ENCODE measurements around the gene FHIT. TPM values are rescaled to one million over a fixed set of nuclear protein-coding genes. Genes with fewer than 3 reads are reported as not detected.

FHIT gene
- total RNA-seq, 2 experiments from 2014 or later, result 86.0 to 90.6 TPM

DNA sequence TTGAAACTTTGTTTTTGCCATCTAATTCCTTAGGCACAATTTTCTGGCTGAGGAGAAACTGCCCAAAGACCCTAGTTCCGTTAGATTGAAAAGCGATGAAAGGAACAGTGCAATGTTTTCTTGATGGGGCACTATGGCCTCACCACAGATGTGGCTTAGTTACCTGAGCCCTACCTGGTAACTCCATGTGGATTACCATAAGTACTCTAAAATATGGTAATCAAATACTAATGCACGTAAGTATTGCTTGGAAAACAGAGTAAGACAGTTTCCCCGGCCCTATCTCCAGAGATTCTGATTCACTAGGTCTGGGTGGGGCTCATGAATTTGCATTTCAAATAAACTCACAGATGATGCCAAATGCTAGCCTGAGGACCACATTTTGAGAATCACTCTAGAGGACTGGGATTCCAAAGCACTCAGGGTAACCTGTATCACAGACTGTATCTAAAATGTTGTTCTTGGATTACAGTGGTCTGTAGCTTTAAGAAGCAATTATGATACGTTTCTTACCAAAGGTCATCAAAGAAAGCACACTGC is 806.3 kb downstream of the FHIT start:
- Histone ChIP-seq H3K9me3 (ENCODE audit: control insufficient read depth in 1 of 2, insufficient read depth in 1 of 2, low read length in 2 of 2) (no peaks in the 10 kb centered on the region), H3K36me3 (ENCODE audit: insufficient read depth, low read length) (no peaks in the 10 kb centered on the region), H3K4me3 (ENCODE audit: low read length) (no peak overlapping the region), H3K27ac (ENCODE audit: low read depth in 1 of 2, low read length in 2 of 2) (no peak overlapping the region), H3K4me1 (ENCODE audit: insufficient read depth, low read length) (no peaks in the 10 kb centered on the region), H3K27me3 (ENCODE audit: control insufficient read depth in 1 of 2, insufficient read depth in 2 of 2, low read length in 2 of 2) (no peaks in the 10 kb centered on the region)
- no peaks in the 10 kb centered on the region for H3K4me1 Mint-ChIP-seq (ENCODE audit: low read depth)
- TF ChIP-seq, protein P1, sequence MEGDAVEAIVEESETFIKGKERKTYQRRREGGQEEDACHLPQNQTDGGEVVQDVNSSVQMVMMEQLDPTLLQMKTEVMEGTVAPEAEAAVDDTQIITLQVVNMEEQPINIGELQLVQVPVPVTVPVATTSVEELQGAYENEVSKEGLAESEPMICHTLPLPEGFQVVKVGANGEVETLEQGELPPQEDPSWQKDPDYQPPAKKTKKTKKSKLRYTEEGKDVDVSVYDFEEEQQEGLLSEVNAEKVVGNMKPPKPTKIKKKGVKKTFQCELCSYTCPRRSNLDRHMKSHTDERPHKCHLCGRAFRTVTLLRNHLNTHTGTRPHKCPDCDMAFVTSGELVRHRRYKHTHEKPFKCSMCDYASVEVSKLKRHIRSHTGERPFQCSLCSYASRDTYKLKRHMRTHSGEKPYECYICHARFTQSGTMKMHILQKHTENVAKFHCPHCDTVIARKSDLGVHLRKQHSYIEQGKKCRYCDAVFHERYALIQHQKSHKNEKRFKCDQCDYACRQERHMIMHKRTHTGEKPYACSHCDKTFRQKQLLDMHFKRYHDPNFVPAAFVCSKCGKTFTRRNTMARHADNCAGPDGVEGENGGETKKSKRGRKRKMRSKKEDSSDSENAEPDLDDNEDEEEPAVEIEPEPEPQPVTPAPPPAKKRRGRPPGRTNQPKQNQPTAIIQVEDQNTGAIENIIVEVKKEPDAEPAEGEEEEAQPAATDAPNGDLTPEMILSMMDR (IDR thresholded peaks at IDR 0.05), result no peak
- ChIA-PET CTCF (no interaction called here), POLR2A (no interaction called here)
- no peaks in the 10 kb centered on the region for H3K9me3 Mint-ChIP-seq
- ATAC-seq (ENCODE audit: poor library complexity) (no peak), DNase-seq (no peak)
- H3K27me3 Mint-ChIP-seq, result no peaks in the 10 kb centered on the region
- intact Hi-C loops (cut with DNase I, micrococcal nuclease), result no loop called here
- no peaks in the 10 kb centered on the region for H3K36me3 Mint-ChIP-seq (ENCODE audit: low read depth)
- no peak overlapping the region for H3K4me3 Mint-ChIP-seq
- H3K27ac Mint-ChIP-seq, result no peak overlapping the region

DNA sequence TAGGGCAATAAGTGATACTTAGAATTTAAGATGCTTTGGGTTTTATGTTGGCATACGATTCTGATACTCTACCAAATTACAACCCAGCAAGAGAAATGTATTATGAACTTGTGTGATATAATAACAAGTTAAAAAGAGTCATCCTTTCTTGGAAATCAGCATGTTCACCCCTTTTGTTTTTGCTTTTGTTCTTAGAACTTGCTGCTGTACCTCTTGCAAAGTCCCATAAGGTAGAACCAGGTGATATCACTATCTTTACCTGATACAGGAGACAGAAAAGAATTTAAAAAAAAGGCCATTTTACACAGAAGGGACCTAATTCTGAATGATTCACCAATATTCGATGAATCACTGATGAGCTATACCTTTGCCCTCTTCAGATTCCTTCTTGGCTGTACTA is 810.4 kb downstream of the FHIT start:
- DNase-seq, result no peak
- TF ChIP-seq, protein P1 (IDR thresholded peaks at IDR 0.05), result no peak
- no peaks in the 10 kb centered on the region for H3K27me3 Mint-ChIP-seq
- intact Hi-C loops (cut with DNase I, micrococcal nuclease), result no loop called here
- no peak overlapping the region for H3K4me3 Mint-ChIP-seq
- H3K36me3 Mint-ChIP-seq (ENCODE audit: low read depth), result no peaks in the 10 kb centered on the region
- POLR2A ChIA-PET, result no interaction called here
- CTCF ChIA-PET, result no interaction called here
- Histone ChIP-seq H3K36me3 (ENCODE audit: insufficient read depth, low read length) (no peaks in the 10 kb centered on the region), H3K27me3 (ENCODE audit: control insufficient read depth in 1 of 2, insufficient read depth in 2 of 2, low read length in 2 of 2) (no peaks in the 10 kb centered on the region), H3K27ac (ENCODE audit: low read depth in 1 of 2, low read length in 2 of 2) (no peak overlapping the region), H3K4me1 (ENCODE audit: insufficient read depth, low read length) (no peaks in the 10 kb centered on the region), H3K9me3 (ENCODE audit: control insufficient read depth in 1 of 2, insufficient read depth in 1 of 2, low read length in 2 of 2) (no peaks in the 10 kb centered on the region), H3K4me3 (ENCODE audit: low read length) (no peak overlapping the region)
- ATAC-seq (ENCODE audit: poor library complexity), result no peak
- no peaks in the 10 kb centered on the region for H3K9me3 Mint-ChIP-seq
- H3K4me1 Mint-ChIP-seq (ENCODE audit: low read depth), result no peaks in the 10 kb centered on the region
- no peak overlapping the region for H3K27ac Mint-ChIP-seq

DNA sequence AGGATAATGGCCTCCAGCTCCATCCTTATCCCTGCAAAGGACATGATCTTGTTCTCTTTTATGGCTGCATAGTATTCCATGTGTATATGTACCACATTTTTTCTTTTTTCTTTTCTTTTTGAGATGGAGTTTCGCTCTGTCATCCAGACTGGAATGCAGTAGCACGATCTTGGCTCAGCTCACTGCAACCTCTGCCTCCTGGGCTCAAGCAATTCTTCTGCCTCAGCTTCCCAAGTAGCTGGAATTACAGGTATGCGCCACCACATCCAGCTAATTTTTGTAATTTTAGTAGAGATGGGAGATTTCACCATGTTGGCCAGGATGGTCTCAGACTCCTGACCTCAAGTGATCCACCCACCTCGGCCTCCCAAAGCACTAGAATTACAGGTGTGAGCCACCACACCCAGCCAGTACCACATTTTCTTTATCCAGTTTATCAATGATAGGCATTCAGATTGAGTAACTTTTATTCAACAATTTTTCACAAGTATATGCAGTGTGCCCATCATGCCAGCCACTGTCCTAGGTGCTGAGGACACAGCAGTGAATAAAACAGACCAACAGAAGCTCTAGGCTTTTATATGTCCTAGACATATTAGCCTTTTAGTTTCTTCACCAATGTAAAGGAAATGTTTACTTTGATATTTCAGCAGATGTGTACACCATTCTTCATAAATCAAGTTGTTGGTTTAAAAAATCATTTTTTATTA is 815.2 kb downstream of the FHIT start:
- Histone ChIP-seq H3K4me1 (ENCODE audit: insufficient read depth, low read length) (no peaks in the 10 kb centered on the region), H3K27ac (ENCODE audit: low read depth in 1 of 2, low read length in 2 of 2) (no peak overlapping the region), H3K9me3 (ENCODE audit: control insufficient read depth in 1 of 2, insufficient read depth in 1 of 2, low read length in 2 of 2) (no peaks in the 10 kb centered on the region), H3K36me3 (ENCODE audit: insufficient read depth, low read length) (no peaks in the 10 kb centered on the region), H3K27me3 (ENCODE audit: control insufficient read depth in 1 of 2, insufficient read depth in 2 of 2, low read length in 2 of 2) (no peaks in the 10 kb centered on the region), H3K4me3 (ENCODE audit: low read length) (no peak overlapping the region)
- DNase-seq (no peak), ATAC-seq (ENCODE audit: poor library complexity) (no peak)
- no peaks in the 10 kb centered on the region for H3K9me3 Mint-ChIP-seq
- H3K27me3 Mint-ChIP-seq, result no peaks in the 10 kb centered on the region
- H3K4me1 Mint-ChIP-seq (ENCODE audit: low read depth), result peaks cover 8% of the 10 kb centered on the region
- CTCF ChIA-PET, result no interaction called here
- intact Hi-C loops (cut with DNase I, micrococcal nuclease), result loop anchor here in 1 of 2 experiments (10.0 kb wide), 1 partner anchor 1221 kb away; no protein-coding TSS in a partner anchor
- no peaks in the 10 kb centered on the region for H3K36me3 Mint-ChIP-seq (ENCODE audit: low read depth)
- POLR2A ChIA-PET, result no interaction called here
- no peak overlapping the region for H3K4me3 Mint-ChIP-seq
- TF ChIP-seq, protein P1 (IDR thresholded peaks at IDR 0.05), result no peak
- no peak overlapping the region for H3K27ac Mint-ChIP-seq

All from CD4-positive, alpha-beta T cell (primary cell).